Stimulated activated CD8-positive, alpha-beta memory T cell treated with anti-CD3 and anti-CD28 coated beads, Interleukin-12 subunit alpha, Interleukin-12 subunit beta, amount 100 ng/mL, for 24 hours (primary cell): ENCODE measurements around the gene MICAL3.

ENCODE experiments used
- DNase-seq: peaks from one replicate; pipeline ENCODE4 v3.0.0-alpha.2; 2020; ENCODE audit errors: extremely low read depth

Gene MICAL3

GRCh38 chr22:17792854-17793434 lies 231.4 kb downstream of the MICAL3 start:
- DNase-seq: no peak

- no peak for DNase-seq
Observed at GRCh38 chr22:17792299-17792698, 232.1 kb downstream of the MICAL3 start.

GRCh38 chr22:17791196-17791595 lies 233.2 kb downstream of the MICAL3 start:
- no peak for DNase-seq

- no peak for DNase-seq
Observed at GRCh38 chr22:17789379-17790200, 234.8 kb downstream of the MICAL3 start.

GRCh38 chr22:17788528-17789378 lies 235.6 kb downstream of the MICAL3 start:
- DNase-seq: no peak

- no peak for DNase-seq
Observed at GRCh38 chr22:17787716-17788330, 236.5 kb downstream of the MICAL3 start.

GRCh38 chr22:17787241-17787640 lies 237.1 kb downstream of the MICAL3 start:
- DNase-seq: no peak

GRCh38 chr22:17786435-17787161 lies 237.8 kb downstream of the MICAL3 start:
- DNase-seq: no peak

- DNase-seq: no peak
Observed at GRCh38 chr22:17785185-17786184, 238.9 kb downstream of the MICAL3 start.

- no peak for DNase-seq
Observed at GRCh38 chr22:17784776-17785175, 239.6 kb downstream of the MICAL3 start.

- no peak for DNase-seq
Observed at GRCh38 chr22:17783773-17784480, 240.4 kb downstream of the MICAL3 start.

- no peak for DNase-seq
Observed at GRCh38 chr22:17783312-17783711, 241.0 kb downstream of the MICAL3 start.

GRCh38 chr22:17782621-17783020 lies 241.7 kb downstream of the MICAL3 start:
- no peak for DNase-seq

- no peak for DNase-seq
Observed at GRCh38 chr22:17782158-17782557, 242.2 kb downstream of the MICAL3 start.

GRCh38 chr22:17781319-17782031 lies 242.9 kb downstream of the MICAL3 start:
- no peak for DNase-seq

- no peak for DNase-seq
Observed at GRCh38 chr22:17780741-17781318, 243.5 kb downstream of the MICAL3 start.

- no peak for DNase-seq
Observed at GRCh38 chr22:17780116-17780740, 244.1 kb downstream of the MICAL3 start.
